ENCODE results near the gene CARD14. TPM values are rescaled to one million over a fixed set of nuclear protein-coding genes. Genes with fewer than 3 reads are reported as not detected.

CARD14 gene
- total RNA-seq, 1 experiment from 2014 or later = 0.24 TPM

DNA sequence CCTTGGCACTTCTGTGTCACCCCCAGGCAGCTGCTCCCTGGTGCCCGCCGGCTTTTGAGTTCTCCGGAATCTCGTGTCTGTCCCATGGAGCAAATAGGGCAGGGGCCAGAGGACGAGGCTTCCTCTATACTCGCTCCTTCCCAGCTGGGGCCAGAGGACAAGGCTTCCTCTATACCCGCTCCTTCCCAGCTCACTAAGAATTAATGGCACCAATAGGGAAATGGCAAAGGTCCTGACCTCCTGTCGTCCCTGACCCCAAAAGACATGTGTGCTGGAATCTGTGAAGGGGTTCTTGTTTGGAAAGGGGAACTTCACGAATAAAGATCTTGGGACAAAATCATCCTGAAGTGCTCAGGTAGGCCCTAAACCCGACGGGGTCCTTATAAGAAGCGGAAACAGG lies 42.7 kb downstream of the CARD14 start:
- no peak overlapping the region for H2BK5ac ChIP-seq (ENCODE audit: insufficient read length, low read length)
- H4K20me1 ChIP-seq (ENCODE audit: control insufficient read depth, insufficient read depth, insufficient read length) = no peaks in the 10 kb centered on the region
- H2AFZ ChIP-seq (ENCODE audit: low read length) = no peak overlapping the region
- Mint-ChIP-seq H3K4me1 (no peaks in the 10 kb centered on the region), H3K9me3 (no peaks in the 10 kb centered on the region), H3K4me3 (no peak overlapping the region), H3K27ac (no peak overlapping the region), H3K27me3 (ENCODE audit: low read depth) (no peaks in the 10 kb centered on the region), H3K36me3 (ENCODE audit: insufficient read depth in 1 of 3, low read depth in 3 of 3) (peaks cover 13 to 41% (median 34%) of the 10 kb centered on the region in 3 experiments; a peak in 6 of 7 replicates)
- no peak overlapping the region for H3K23ac ChIP-seq (ENCODE audit: insufficient read length, low read depth, low read length)
- no peak overlapping the region for H4K8ac ChIP-seq (replicated peaks; ENCODE audit: insufficient read length, low read depth, low read length)
- H3K14ac ChIP-seq (ENCODE audit: insufficient read depth, low read length) = no peak overlapping the region
- H3K27ac ChIP-seq (ENCODE audit: insufficient read length, low read depth, low read length) = no peak overlapping the region
- H3K9me3 ChIP-seq (ENCODE audit: control insufficient read depth, low read depth, low read length) = no peaks in the 10 kb centered on the region
- no peak overlapping the region for H2BK15ac ChIP-seq (ENCODE audit: low read depth, low read length)
- no peak for DNase-seq
- H2BK12ac ChIP-seq (ENCODE audit: insufficient read length, low read depth, low read length) = no peak overlapping the region
- H2BK20ac ChIP-seq (ENCODE audit: low read depth, low read length, poor library complexity, severe bottlenecking) = no peak overlapping the region
- H3K56ac ChIP-seq (ENCODE audit: insufficient read length, low read depth, low read length) = no peak overlapping the region
- no peak for TF ChIP-seq CTCF (conservative IDR thresholded peaks at IDR 0.05)
- no peak overlapping the region for H3K4ac ChIP-seq (ENCODE audit: low read depth, low read length)
- H2AK5ac ChIP-seq (ENCODE audit: insufficient read length, low read length) = no peak overlapping the region
- H4K5ac ChIP-seq (ENCODE audit: insufficient read length, low read depth, low read length) = no peak overlapping the region
- WGBS (ENCODE audit: extremely low coverage, insufficient read length, low lambda C conversion rate) = no CpG with 5 or more reads among the region's 12 CpGs
- no peaks in the 10 kb centered on the region for H3K27me3 ChIP-seq (ENCODE audit: insufficient read depth, low read length)
- no peak overlapping the region for H2BK120ac ChIP-seq (ENCODE audit: low read depth, low read length, poor library complexity, severe bottlenecking)
- no peak overlapping the region for H3K9ac ChIP-seq (ENCODE audit: extremely low read depth, insufficient read length, low read length)
- H3K79me1 ChIP-seq (ENCODE audit: insufficient read depth, low read depth, low read length, poor library complexity, severe bottlenecking) = no peaks in the 10 kb centered on the region
- H3K79me2 ChIP-seq (ENCODE audit: insufficient read depth, low read length) = no peaks in the 10 kb centered on the region
- no peaks in the 10 kb centered on the region for H3K4me1 ChIP-seq (ENCODE audit: insufficient read depth, low read length)
- H3K18ac ChIP-seq (ENCODE audit: insufficient read length, low read depth, low read length) = no peak overlapping the region
- no peak overlapping the region for H3K4me2 ChIP-seq (ENCODE audit: insufficient read depth, insufficient read length, low read length)
- no peaks in the 10 kb centered on the region for H3K23me2 ChIP-seq (ENCODE audit: insufficient read length, low read depth, low read length, poor library complexity, severe bottlenecking)
- no peak overlapping the region for H3T11ph ChIP-seq (ENCODE audit: low read length)
- H4K91ac ChIP-seq (ENCODE audit: insufficient read length, low read depth, low read length) = no peak overlapping the region
